RWPE2 (cell line): ENCODE results near the gene MARCHF3.
"Not testable (repeated sequence)": the region's sequence is repeated elsewhere in the genome, so short reads cannot be mapped to it uniquely, and the experiment has no call there.

Source experiments
- ATAC-seq: fragments of 200-7000 bp; cut with Tn5 transposase; 3 replicates; pipeline ENCODE4 v1.9.1; 2021; ENCODE audit warnings: low read depth
- DNase-seq: peaks from one replicate; pipeline ENCODE4 v3.0.0-alpha.2; 2020; ENCODE audit warnings: low spot score
- H3K27ac ChIP-seq: fragments of 450-650 bp; 2 replicates; pipeline ENCODE4 v1.5.1; 2017; ENCODE audit warnings: mild to moderate bottlenecking; ENCODE audit not compliant: poor library complexity, severe bottlenecking
- H3K27me3 ChIP-seq: fragments of 250-450 bp; sonication (Bioruptor Pico); 2 replicates; pipeline ENCODE4 v1.5.1; 2021; ENCODE audit warnings: mild to moderate bottlenecking, moderate library complexity; ENCODE audit not compliant: insufficient read depth, poor library complexity, severe bottlenecking
- H3K36me3 ChIP-seq: fragments of 250-450 bp; sonication (Bioruptor Pico); 2 replicates; pipeline ENCODE4 v1.5.1; 2020; ENCODE audit warnings: low read depth, mild to moderate bottlenecking, moderate library complexity
- H3K4me1 ChIP-seq: fragments of 250-450 bp; sonication (Bioruptor Pico); 2 replicates; pipeline ENCODE4 v1.5.1; 2021; ENCODE audit warnings: mild to moderate bottlenecking, moderate library complexity; ENCODE audit not compliant: insufficient read depth, poor library complexity, severe bottlenecking
- H3K4me3 ChIP-seq: fragments of 250-450 bp; sonication (Bioruptor Pico); 2 replicates; pipeline ENCODE4 v1.5.1; 2021; ENCODE audit warnings: mild to moderate bottlenecking, moderate library complexity; ENCODE audit not compliant: severe bottlenecking
- H3K9me3 ChIP-seq: fragments of 250-450 bp; sonication (Bioruptor Pico); 2 replicates; pipeline ENCODE4 v1.5.1; 2021; ENCODE audit warnings: mild to moderate bottlenecking, moderate library complexity; ENCODE audit not compliant: severe bottlenecking
- CTCF ChIP-seq: fragments of 450-650 bp; IDR thresholded peaks from one replicate; pipeline ENCODE4 v1.5.1; 2017; ENCODE audit warnings: mild to moderate bottlenecking, moderate library complexity; ENCODE audit not compliant: poor library complexity, severe bottlenecking

MARCHF3 gene

GRCh38 chr5:127009784-127010183 is 20.6 kb downstream of the MARCHF3 start:
- DNase-seq (no peak), ATAC-seq (no peak)
- Histone ChIP-seq H3K36me3 (no peaks in the 10 kb centered on the region), H3K27ac (no peak overlapping the region), H3K9me3 (no peaks in the 10 kb centered on the region), H3K27me3 (no peaks in the 10 kb centered on the region), H3K4me1 (no peaks in the 10 kb centered on the region), H3K4me3 (no peak overlapping the region)
- TF ChIP-seq CTCF = no peak

- ATAC-seq = no peak
- H3K27ac ChIP-seq = no peak overlapping the region
- no peak for DNase-seq
- no peaks in the 10 kb centered on the region for H3K27me3 ChIP-seq
- no peak for TF ChIP-seq CTCF
- no peaks in the 10 kb centered on the region for H3K36me3 ChIP-seq
- H3K9me3 ChIP-seq = no peaks in the 10 kb centered on the region
- no peak overlapping the region for H3K4me3 ChIP-seq
- no peaks in the 10 kb centered on the region for H3K4me1 ChIP-seq
Measured at GRCh38 chr5:127008300-127008975, 21.9 kb downstream of the MARCHF3 start.

- TF ChIP-seq CTCF = no peak
- H3K4me1 ChIP-seq = no peaks in the 10 kb centered on the region
- no peak overlapping the region for H3K4me3 ChIP-seq
- no peaks in the 10 kb centered on the region for H3K9me3 ChIP-seq
- ATAC-seq = no peak
- no peak for DNase-seq
- no peaks in the 10 kb centered on the region for H3K36me3 ChIP-seq
- H3K27ac ChIP-seq = no peak overlapping the region
- no peaks in the 10 kb centered on the region for H3K27me3 ChIP-seq
Measured at GRCh38 chr5:127007522-127007921, 22.8 kb downstream of the MARCHF3 start.

GRCh38 chr5:127006744-127007143 is 23.6 kb downstream of the MARCHF3 start:
- ATAC-seq = no peak
- Histone ChIP-seq H3K36me3 (no peaks in the 10 kb centered on the region), H3K9me3 (no peaks in the 10 kb centered on the region), H3K4me3 (no peak overlapping the region), H3K27me3 (no peaks in the 10 kb centered on the region), H3K27ac (no peak overlapping the region), H3K4me1 (no peaks in the 10 kb centered on the region)
- no peak for DNase-seq
- no peak for TF ChIP-seq CTCF

GRCh38 chr5:127005282-127005681 is 25.1 kb downstream of the MARCHF3 start:
- not testable (repeated sequence) for H3K9me3 ChIP-seq, H3K36me3 ChIP-seq, H3K27ac ChIP-seq, H3K27me3 ChIP-seq, H3K4me3 ChIP-seq, DNase-seq, ATAC-seq, H3K4me1 ChIP-seq
